Activated naive CD8-positive, alpha-beta T cell treated with anti-CD3 and anti-CD28 coated beads, Interleukin-2, amount 50 U/mL, for 24 hours (primary cell): ENCODE measurements around the gene PAM.
"Not testable (repeated sequence)": the region's sequence is repeated elsewhere in the genome, so short reads cannot be mapped to it uniquely, and the experiment has no call there.

Experiments used
- ATAC-seq: fragments of 150-1000 bp; cut with Tn5 transposase; one replicate; pipeline ENCODE4 v1.10.0; 2021
- DNase-seq: peaks from one replicate; pipeline ENCODE4 v3.0.0; 2021
- H3K27ac Mint-ChIP-seq: one replicate; pipeline ENCODE4 v1.8.0; 2021; ENCODE audit warnings: mild to moderate bottlenecking, mixed read lengths
- H3K27me3 Mint-ChIP-seq: one replicate; pipeline ENCODE4 v1.8.0; 2021; ENCODE audit warnings: mixed read lengths
- H3K36me3 Mint-ChIP-seq: one replicate; pipeline ENCODE4 v1.8.0; 2021; ENCODE audit warnings: low read depth, mixed read lengths
- H3K4me1 Mint-ChIP-seq: one replicate; pipeline ENCODE4 v1.8.0; 2021; ENCODE audit warnings: mixed read lengths
- H3K4me3 Mint-ChIP-seq: one replicate; pipeline ENCODE4 v1.8.0; 2021; ENCODE audit warnings: mild to moderate bottlenecking, moderate library complexity, mixed read lengths
- H3K9me3 Mint-ChIP-seq: one replicate; pipeline ENCODE4 v1.8.0; 2021; ENCODE audit warnings: mixed read lengths

Gene PAM

GRCh38 chr5:102740515-102740914 lies 14.6 kb upstream of the PAM start:
- no peak overlapping the region for H3K4me3 Mint-ChIP-seq
- ATAC-seq (no peak), DNase-seq (no peak)
- no peak overlapping the region for H3K27ac Mint-ChIP-seq
- no peaks in the 10 kb centered on the region for H3K4me1 Mint-ChIP-seq
- peaks cover 10% of the 10 kb centered on the region for H3K27me3 Mint-ChIP-seq
- H3K9me3 Mint-ChIP-seq, result no peaks in the 10 kb centered on the region
- H3K36me3 Mint-ChIP-seq, result no peaks in the 10 kb centered on the region

DNA sequence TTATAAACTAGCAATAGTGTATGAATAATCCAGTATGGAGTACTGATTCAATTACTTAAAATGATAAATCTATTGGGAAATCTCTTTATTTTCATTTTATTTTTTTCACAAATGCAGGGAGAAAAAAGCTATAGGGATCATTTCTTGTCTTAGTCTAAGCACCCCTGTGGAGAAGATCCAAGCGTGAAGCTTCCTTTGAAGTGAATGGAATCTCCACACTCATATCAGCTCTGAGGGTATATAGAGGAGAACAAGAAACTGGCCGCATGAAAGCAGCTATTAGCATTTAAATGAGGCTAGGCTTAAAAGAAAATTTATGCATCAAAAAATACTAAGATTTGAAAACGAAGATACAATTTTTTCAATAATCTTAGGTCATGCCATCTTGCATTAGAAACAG lies 12.9 kb upstream of the PAM start:
- DNase-seq (no peak), ATAC-seq (no peak)
- Mint-ChIP-seq H3K36me3 (peaks cover 4% of the 10 kb centered on the region), H3K4me1 (peaks cover 5% of the 10 kb centered on the region), H3K27ac (no peak overlapping the region), H3K9me3 (no peaks in the 10 kb centered on the region), H3K4me3 (no peak overlapping the region), H3K27me3 (peaks cover 7% of the 10 kb centered on the region)

- no peak for ATAC-seq
- H3K4me1 Mint-ChIP-seq, result peaks cover 18% of the 10 kb centered on the region
These were observed 11.2 kb upstream of the PAM start for GRCh38 chr5:102743900-102744299.

GRCh38 chr5:102747386-102748166 lies 7.5 kb upstream of the PAM start:
- peak; percentile 60 for ATAC-seq
- H3K4me3 Mint-ChIP-seq, result no peak overlapping the region
- peaks cover 4% of the 10 kb centered on the region for H3K36me3 Mint-ChIP-seq
- peak overlapping the region; percentile 49 for H3K27ac Mint-ChIP-seq
- no peaks in the 10 kb centered on the region for H3K27me3 Mint-ChIP-seq
- H3K4me1 Mint-ChIP-seq, result peaks cover 32% of the 10 kb centered on the region
- no peaks in the 10 kb centered on the region for H3K9me3 Mint-ChIP-seq
- DNase-seq, result no peak

More at GRCh38 chr5:102743900-102744299, 11.2 kb upstream of the PAM start:
- H3K27me3 Mint-ChIP-seq, result no peaks in the 10 kb centered on the region
- no peaks in the 10 kb centered on the region for H3K9me3 Mint-ChIP-seq
- H3K36me3 Mint-ChIP-seq, result peaks cover 4% of the 10 kb centered on the region
- H3K4me3 Mint-ChIP-seq, result no peak overlapping the region
- H3K27ac Mint-ChIP-seq, result no peak overlapping the region
- DNase-seq, result no peak

- Mint-ChIP-seq H3K9me3 (no peaks in the 10 kb centered on the region), H3K36me3 (peaks cover 10% of the 10 kb centered on the region), H3K4me3 (no peak overlapping the region), H3K27ac (no peak overlapping the region), H3K4me1 (peaks cover 46% of the 10 kb centered on the region), H3K27me3 (peaks cover 4% of the 10 kb centered on the region)
- DNase-seq (no peak), ATAC-seq (no peak)
These were observed 5.6 kb upstream of the PAM start for GRCh38 chr5:102749416-102750030.

GRCh38 chr5:102750151-102750834 lies 4.8 kb upstream of the PAM start:
- ATAC-seq (no peak), DNase-seq (no peak)
- no peak overlapping the region for H3K4me3 Mint-ChIP-seq
- peaks cover 10% of the 10 kb centered on the region for H3K36me3 Mint-ChIP-seq
- H3K9me3 Mint-ChIP-seq, result no peaks in the 10 kb centered on the region
- peaks cover 4% of the 10 kb centered on the region for H3K27me3 Mint-ChIP-seq
- H3K27ac Mint-ChIP-seq, result no peak overlapping the region
- H3K4me1 Mint-ChIP-seq, result peaks cover 47% of the 10 kb centered on the region

GRCh38 chr5:102751903-102752376 lies 3.2 kb upstream of the PAM start:
- not testable (repeated sequence) for ATAC-seq, H3K4me3 Mint-ChIP-seq, H3K27ac Mint-ChIP-seq, DNase-seq, H3K9me3 Mint-ChIP-seq, H3K27me3 Mint-ChIP-seq
- peaks cover 16% of the 10 kb centered on the region for H3K36me3 Mint-ChIP-seq
- H3K4me1 Mint-ChIP-seq, result peaks cover 52% of the 10 kb centered on the region

DNA sequence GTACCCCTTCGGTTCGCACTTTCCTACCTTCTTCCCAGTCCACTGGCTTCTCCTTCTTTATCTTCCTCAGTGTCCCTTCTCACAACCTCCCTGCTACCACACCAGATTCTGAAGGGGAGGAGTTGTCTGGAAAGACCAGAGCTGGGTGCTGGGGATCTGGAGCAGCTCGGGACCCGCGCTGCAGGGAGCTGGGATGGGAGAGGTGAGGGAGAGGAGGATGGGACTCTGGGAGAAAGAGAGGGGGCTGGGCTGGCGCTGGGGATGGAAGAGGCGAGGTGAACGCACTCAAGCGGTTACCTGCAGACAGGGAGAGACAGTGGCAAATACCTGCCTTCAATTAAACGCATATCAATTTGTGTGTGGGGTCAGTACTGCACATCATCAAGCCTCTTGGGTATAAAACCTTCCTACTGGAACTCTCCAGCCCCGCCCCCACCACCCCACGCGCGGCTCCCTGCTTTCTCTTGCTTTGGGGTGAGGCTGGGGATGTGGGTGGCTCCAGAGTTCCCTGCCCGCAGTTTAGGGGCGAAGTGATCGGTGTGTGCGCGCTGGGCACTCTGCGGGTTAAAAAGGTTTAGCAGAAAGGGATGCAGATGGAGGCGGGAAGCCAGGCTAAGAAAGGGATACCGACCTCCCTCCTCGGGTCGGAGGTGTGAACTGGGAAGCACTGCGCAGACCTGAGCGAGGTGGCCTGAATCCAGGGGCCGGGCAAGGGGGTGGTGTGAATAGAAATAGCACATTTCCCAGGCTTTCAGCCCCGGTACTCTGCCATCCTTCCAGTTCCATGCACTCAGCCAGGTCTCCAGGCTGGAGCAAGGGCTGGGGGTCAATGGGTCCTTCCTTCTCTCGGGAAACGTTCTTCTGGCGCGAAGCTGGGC lies 977 bp upstream of the PAM start:
- ATAC-seq (no peak), DNase-seq (peak; percentile 28)
- peak overlapping the region; percentile 90 for H3K4me3 Mint-ChIP-seq
- H3K4me1 Mint-ChIP-seq, result peaks cover 52% of the 10 kb centered on the region
- no peaks in the 10 kb centered on the region for H3K9me3 Mint-ChIP-seq
- H3K27me3 Mint-ChIP-seq, result peaks cover 4% of the 10 kb centered on the region
- H3K36me3 Mint-ChIP-seq, result peaks cover 17% of the 10 kb centered on the region
- peak overlapping the region; percentile 93 for H3K27ac Mint-ChIP-seq

DNA sequence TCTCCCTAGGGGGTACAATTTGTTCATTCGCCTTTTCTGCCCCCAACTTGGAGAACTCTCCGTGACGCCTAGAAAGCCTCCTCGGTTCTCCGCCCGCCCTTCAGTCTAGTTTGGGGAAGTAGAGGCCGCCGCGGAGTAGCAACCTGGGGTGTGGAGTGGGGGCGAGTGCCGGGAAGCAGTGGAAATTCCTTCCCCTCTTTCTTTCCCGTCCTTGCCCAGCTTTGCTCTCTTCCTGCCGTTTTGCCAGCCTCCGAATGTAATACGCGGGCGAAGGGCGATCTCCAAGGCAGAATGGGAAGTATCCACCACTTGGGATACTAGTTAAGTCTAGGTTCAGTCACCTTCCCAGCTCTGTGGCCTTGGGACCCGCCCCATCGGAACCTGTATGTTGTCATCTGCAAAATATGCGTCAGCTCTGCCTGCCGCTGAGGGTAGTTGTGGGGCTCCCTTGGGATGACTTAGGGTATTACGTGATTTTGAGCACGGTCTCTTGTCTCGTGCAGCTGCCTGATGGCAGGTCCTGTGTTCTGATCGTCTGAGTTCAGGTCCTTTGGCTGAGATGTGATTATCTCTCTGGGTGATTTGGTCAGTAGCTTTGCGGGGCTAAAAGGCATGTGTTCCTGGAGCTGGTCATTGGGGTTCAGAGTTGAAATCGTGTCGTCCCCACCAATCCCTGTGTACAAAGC lies 724 bp downstream of the PAM start:
- Mint-ChIP-seq H3K4me1 (peaks cover 60% of the 10 kb centered on the region), H3K9me3 (no peaks in the 10 kb centered on the region), H3K36me3 (peaks cover 18% of the 10 kb centered on the region), H3K27me3 (peaks cover 4% of the 10 kb centered on the region), H3K4me3 (peak overlapping the region; percentile 90), H3K27ac (peak overlapping the region; percentile 96)
- ATAC-seq (peak; percentile 80), DNase-seq (peak; percentile 79)

GRCh38 chr5:102758576-102758975 lies 3.5 kb downstream of the PAM start:
- Mint-ChIP-seq H3K36me3 (peaks cover 15% of the 10 kb centered on the region), H3K27ac (peak overlapping the region; percentile 92), H3K9me3 (no peaks in the 10 kb centered on the region), H3K4me3 (peak overlapping the region; percentile 60), H3K27me3 (peaks cover 4% of the 10 kb centered on the region), H3K4me1 (peaks cover 78% of the 10 kb centered on the region)
- DNase-seq (no peak), ATAC-seq (no peak)

- peak overlapping the region; percentile 65 for H3K4me3 Mint-ChIP-seq
These were observed 4.2 kb downstream of the PAM start for GRCh38 chr5:102759289-102759688.

DNA sequence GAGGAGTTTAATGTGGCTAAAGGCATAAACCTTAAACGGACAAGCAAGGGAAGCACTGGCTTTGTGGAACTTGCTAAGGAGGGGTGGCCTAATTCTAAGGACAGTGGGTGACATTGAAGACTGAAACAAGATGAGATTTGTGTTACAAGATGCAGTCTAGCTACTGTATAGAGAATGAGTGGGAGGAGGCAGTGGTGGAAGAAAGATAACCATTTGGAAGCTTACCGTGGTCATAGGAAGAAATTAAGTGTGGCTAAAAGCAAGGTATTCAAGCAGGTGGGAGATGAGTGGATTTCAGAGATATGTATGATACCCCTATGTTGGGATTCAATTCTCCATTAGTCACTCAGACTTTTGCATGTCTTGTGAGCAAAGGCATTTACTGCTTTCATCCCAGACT lies 4.6 kb downstream of the PAM start:
- H3K27me3 Mint-ChIP-seq, result no peaks in the 10 kb centered on the region
- no peak for DNase-seq
- H3K9me3 Mint-ChIP-seq, result no peaks in the 10 kb centered on the region
- peak overlapping the region; percentile 65 for H3K4me3 Mint-ChIP-seq
- peak overlapping the region; percentile 92 for H3K27ac Mint-ChIP-seq
- peak; percentile 1 for ATAC-seq
- H3K4me1 Mint-ChIP-seq, result peaks cover 79% of the 10 kb centered on the region
- H3K36me3 Mint-ChIP-seq, result peaks cover 20% of the 10 kb centered on the region

More at GRCh38 chr5:102759289-102759688, 4.2 kb downstream of the PAM start:
- ATAC-seq, result no peak
- Mint-ChIP-seq H3K27me3 (no peaks in the 10 kb centered on the region), H3K9me3 (no peaks in the 10 kb centered on the region), H3K27ac (peak overlapping the region; percentile 92), H3K4me1 (peaks cover 78% of the 10 kb centered on the region), H3K36me3 (peaks cover 18% of the 10 kb centered on the region)
- DNase-seq, result no peak

DNA sequence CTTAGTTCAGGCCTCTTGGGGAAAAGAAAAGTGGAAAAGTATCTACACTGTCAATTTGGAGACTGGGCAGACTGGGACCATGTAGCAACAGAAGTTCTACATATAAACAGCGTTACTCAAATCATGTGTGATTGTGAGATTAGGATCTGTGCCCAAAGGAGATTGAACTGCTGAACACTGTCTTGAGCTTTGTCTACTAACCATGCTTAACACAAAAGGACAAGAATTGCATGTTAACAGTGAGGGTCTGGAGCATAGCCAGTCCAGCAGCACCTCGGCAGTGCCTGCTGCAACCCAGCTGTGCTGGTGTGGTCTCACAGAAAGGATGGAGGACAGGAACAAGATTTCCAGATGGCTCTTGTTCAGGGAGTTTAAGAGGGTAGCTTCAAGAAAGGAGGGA lies 5.7 kb downstream of the PAM start:
- peak overlapping the region; percentile 65 for H3K4me3 Mint-ChIP-seq
- H3K36me3 Mint-ChIP-seq, result peaks cover 29% of the 10 kb centered on the region
- ATAC-seq (no peak), DNase-seq (no peak)
- no peaks in the 10 kb centered on the region for H3K9me3 Mint-ChIP-seq
- peak overlapping the region; percentile 92 for H3K27ac Mint-ChIP-seq
- no peaks in the 10 kb centered on the region for H3K27me3 Mint-ChIP-seq
- H3K4me1 Mint-ChIP-seq, result peaks cover 90% of the 10 kb centered on the region
